ENCODE results near the gene CLIC3. TPM values are rescaled to one million over a fixed set of nuclear protein-coding genes. Genes with fewer than 3 reads are reported as not detected.

The CLIC3 gene
- total RNA-seq, 1 donor from 2014 or later: 154 TPM

DNA sequence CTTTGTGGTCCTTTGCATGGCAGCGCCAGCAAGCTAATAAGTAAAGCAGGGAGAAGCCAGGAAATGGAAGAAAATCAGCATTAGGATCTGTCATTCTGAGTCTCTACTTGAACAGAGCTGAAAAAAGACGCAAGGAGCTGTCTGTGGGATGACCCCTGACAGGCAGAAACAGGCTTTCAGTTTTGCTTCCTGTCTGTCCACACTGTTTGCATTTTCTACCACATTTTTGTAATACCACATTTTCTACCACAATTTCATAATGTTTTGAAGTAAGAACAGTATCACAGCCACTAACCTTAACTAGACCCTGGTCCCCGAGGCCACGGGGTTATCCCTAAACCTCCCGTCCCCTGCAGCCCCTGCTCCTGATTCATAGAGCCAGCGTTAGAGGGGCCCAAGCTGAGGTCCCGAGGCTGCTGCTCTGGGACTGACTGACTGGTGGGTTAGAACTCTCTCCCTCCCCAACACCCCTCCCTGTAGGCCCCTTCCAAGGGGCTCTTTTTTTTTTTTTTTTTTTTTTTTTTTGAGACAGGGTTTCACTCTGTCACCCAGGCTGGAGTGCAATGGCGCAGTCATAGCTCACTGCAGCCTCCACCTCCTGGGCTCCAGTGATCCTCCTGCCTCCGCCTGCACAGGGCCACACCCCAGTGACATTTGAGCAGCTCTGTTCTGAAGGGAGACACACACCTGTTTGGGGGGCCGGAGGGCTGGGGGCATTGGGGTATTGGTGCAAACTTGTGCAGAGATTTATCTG is 4.0 kb upstream of the CLIC3 start:
- no peak for ATAC-seq

DNA sequence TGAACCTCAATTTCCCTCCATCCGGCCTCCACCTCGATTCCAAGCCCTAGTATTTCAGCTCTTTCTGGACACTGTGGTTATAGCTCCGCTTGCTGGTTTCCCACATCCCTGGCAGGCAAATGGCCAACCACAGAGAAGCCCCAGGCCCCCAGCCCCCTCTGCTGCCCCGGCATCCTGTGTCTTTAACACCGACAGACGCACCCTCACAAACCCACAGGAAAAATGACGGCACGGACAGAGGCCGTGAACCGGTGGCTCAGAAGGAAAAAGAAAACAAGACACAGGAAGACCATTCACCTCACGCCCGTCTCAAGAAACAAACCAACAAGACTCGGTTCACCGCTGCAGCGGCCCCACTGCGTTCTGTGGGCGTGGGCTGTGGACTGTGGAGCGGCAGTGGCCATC is 1.5 kb upstream of the CLIC3 start:
- no peak for ATAC-seq

DNA sequence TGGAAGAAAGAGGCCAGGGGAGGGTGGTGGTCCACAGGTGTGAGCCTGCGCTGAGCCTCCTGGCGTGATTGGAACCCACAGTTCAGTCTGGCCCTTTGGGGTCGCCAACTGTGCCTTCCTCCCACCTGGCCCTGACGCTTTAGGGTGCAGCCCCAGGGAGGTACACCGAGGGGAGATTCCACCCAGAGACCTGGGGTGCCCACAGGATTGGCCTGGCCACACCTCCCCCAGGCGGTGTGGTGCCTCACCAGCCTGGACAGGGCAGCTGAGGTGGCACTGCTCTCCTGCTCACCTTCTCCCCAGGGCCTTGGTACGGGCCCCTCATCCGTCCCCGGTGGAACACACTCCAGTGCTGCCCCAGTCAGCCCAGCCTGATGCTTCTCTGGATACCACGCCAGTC is 1.0 kb upstream of the CLIC3 start:
- ATAC-seq: no peak

DNA sequence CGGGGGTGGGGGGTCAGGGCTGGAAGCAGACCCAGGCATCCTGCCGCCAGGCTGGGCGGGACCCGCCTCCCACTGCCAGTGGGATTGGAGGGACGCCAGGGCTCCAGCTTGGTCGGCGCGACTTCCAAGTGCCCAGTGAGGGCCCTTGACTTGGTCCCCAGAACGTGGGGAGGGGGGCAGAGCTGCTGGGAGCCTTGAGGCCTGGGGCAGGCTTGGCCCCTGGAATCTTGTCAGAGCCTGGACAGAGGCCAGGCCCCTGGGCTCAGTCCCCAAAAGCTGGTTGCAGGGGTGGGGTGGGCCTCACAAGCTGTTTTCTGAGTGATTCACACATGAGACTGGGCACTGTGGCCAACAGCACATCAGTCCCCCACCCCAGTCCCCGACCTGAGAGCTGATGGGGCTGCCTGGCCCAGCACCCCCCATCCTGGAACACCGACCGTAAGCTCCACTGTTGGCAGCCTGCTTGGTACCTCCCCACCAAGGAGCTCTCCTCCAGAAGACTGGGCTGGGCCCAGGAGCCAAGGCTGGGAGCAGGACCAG is 526 bp downstream of the CLIC3 start:
- no peak for ATAC-seq

DNA sequence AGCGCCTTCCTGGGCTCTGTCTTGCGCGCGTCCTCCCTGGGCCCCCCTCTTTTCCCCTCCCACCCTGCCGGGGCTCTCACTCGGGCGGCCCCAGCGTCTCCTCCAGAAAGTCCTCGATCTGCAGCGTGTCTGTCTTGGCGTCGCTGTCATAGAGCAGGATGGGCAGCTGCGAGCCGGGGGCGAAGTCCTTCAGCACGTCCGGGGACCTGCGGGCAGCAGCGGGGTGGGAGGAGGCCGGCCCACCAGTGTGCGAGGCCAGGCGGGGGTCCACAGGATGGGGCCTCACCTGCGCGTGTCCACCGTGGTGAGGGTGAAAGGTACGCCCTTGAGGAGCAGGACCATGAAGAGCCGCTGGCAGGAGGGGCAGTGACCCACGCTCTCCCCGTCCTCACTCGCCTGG is 1.0 kb downstream of the CLIC3 start:
- no peak for ATAC-seq

DNA sequence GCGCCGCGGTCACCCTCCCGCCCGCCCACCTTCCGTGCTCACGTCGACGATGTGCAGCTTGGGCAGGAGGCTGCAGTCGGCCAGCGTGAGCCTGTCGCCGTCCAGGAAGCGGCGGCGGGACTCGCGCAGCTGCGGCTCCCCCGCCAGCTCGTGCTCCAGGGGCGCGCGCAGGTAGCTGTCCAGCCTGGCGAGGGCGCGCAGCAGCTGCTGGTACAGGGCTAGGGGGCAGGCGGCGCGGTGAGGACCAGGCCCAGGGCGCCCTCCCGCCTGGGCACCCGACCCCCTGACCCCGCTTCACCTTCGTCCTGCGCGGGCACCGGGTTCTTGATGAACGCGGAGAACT is 1.5 kb downstream of the CLIC3 start:
- ATAC-seq: no peak

DNA sequence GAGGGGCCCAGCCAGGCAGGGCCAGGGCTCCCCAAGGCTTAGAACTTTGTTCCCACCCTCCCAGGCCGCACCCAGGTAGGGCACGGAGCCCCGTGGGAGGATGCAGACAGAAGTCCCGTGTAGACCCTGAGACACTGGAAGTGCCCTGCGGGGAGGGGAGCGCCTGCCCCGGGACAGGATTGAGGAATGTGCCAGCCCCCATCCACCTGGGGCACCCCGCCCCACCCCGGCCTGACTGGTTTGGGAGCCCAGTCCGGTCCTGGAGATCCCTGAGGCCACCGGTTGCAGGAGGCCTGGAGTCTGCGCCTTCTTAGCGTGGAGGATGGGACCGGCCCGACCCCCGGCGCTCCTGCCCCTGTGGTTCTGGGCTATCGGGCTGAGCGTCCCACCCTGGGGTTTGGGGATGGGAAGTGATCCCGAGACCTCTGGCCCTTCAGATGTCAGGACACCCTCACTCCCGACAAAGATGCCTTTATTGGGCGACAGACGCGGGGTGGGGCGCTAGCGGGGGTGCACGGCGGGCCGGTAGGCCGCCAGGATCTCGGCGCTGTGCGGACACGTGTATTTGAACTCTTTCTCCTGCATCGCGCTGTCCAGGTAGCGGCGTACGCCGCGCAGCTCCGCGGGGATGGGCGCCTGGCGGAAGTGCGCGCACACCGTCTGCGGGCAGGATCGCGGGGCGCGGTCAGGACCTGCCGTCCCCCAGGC is 2.0 kb downstream of the CLIC3 start:
- ATAC-seq: peak; percentile 14

DNA sequence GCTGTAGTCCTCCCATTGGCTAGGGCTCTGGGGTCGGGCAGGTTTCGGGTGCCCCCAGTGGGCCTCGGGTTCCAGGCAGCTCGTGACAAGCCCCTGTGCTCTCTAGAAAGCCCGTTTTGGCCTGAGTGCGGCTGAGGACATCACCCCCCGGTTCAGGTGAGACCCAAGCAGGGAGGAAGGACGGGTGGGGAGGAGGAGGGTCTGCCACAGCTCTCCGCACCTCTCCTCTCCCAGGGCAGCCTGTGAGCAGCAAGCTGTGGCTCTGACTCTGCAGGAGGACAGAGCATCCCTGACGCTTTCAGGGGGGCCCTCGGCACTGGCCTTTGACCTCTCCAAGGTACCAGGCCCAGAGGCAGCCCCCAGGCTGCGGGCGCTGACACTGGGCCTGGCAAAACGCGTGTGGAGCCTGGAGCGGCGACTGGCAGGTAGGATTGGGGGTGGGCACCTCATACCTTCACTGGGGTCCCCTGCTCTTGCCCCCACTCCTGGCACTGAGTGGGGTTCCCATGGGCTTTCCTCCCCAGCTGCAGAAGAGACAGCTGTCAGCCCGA is 3.5 kb downstream of the CLIC3 start:
- no peak for ATAC-seq

DNA sequence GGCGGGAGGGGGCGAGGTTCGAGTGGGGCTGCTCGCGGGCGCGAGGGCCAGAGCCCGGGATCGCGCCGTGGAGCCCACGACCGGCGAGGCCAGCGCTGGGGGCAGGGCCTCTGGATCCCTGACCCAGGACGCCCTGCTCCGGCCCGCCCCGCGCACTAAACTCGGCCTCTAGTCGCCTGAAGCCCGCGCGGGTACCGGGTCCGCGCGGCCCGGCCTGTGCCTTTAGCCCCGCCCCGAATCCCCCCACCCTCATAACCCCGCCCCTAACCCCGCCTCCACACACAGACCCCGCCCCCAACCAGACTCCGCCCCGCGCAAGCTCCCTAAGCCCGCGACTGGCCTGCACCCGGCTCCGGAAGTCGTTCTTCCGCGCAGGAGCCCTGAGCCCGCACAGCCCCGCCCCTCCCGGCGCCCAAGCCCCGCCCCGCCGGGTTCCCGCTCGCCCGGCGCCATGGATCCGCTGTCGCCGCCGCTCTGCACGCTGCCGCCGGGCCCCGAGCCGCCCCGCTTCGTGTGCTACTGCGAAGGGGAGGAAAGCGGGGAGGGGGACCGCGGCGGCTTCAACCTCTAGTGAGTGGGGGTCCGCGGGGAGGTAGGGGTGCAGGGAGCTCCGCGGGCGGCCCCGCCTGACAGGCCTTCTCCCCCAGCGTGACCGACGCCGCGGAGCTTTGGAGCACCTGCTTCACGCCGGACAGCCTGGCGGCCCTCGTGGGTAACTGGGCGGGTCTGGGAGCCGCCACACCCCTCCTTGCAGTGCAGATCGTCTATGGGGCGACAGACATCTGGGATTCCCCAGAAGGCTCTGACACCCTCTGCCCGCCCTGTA is 4.2 kb downstream of the CLIC3 start, which contains the start of gene PAXX:
Gene PAXX (plus strand): TSS at position 430 of the 826 bp plus-strand sequence. CDS start 22 bp downstream, at position 452.
- ATAC-seq: peak; percentile 77

DNA sequence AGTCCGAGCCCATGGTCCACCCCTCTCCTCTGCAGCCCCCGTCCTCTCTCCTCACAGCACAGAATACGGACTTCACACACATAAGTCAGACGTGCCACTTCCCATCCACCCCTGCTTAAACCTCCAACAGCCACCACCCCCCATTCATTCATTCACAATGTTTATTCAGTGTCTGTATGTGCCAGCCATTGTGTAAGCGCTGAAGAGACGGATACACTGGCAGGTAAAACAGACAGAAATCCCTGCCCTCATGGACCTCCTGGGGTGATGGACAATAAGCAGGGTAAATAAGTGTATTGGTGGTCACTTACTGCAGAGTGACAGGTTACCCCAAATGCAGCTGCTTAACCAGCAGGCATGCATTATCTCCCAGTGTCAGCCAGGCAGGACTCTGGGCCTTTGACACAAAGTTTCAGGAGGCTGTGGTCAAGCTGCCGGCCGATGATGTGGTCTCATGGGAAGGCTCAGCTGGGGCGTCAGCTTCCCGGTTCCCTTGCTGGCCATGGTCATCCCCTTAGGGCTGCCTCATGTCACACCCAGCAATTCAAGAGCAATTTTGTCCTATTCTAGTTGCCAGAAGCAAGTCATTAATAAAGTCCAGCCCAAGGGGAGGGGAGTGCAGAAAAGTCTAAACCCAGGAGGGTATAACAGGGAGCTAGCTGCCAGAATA is 6.0 kb downstream of the CLIC3 start:
- no peak for ATAC-seq

DNA sequence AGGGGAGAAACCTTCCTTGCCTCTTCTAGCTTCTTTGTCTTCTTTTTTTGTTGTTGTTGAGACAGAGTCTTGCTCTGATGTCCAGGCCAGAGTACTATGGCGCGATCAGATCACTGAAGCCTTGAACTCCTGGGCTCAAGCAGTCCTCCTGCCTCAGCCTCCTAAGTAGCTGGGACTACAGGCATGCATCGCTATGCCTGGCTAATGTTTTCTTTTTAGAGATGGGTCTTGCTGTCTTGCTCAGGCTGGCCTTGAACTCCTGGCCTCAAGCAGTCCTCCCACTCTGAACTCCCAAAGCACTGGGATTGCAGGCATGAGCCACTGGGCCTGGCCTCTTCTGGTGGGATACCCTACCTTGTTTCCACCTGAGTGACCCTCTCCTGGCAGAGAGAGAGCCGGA is 7.5 kb downstream of the CLIC3 start:
- ATAC-seq: no peak

DNA sequence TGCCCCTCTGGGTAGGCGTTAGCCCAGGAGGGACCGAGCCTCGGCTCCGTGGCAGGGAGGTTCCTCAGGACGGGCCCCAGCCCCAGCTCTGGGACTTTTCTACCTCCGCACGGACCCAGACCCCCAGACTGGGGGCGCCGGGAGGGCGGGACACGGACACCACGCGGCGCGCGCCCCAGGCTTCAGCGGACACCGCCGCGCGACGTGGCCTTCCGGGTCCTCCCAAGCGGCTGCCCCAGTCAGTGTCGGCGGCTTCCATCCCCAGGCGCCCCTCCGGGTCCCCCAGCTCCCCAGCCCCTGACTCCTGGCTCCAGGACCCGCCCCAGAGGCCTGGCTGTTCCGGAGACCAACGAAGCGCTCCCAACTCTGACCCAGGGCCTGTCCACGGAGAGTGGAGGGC is 10.5 kb downstream of the CLIC3 start:
- ATAC-seq: no peak

DNA sequence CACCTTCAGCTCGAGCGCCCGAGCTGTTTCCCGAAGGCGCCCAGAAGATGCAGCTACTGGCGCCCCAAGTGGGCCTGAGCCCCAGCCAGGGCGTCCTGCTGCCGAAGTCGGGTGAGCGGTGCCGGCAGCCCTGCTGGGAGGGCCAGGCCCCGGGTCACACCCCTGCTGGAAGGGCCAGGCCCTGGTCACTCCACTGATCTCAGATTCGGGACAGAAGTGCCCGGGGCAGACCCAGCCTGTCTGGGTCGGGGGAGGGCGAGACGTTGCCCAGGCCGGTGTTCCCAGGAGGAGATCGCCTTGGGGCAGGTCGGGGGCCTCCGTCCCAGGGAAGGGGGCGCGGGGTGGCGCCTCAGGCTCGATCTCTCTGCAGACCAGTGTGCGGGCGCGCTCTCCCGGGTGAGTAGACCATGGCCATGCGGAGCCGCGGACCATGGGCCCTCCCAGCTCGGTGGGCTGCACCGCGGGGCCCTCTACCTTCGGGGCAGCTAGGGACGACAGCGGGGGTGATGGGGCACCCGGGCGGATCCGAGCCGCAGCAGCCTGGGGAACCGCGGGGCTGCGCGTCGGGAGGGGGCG is 11.3 kb downstream of the CLIC3 start:
- no peak for ATAC-seq

DNA sequence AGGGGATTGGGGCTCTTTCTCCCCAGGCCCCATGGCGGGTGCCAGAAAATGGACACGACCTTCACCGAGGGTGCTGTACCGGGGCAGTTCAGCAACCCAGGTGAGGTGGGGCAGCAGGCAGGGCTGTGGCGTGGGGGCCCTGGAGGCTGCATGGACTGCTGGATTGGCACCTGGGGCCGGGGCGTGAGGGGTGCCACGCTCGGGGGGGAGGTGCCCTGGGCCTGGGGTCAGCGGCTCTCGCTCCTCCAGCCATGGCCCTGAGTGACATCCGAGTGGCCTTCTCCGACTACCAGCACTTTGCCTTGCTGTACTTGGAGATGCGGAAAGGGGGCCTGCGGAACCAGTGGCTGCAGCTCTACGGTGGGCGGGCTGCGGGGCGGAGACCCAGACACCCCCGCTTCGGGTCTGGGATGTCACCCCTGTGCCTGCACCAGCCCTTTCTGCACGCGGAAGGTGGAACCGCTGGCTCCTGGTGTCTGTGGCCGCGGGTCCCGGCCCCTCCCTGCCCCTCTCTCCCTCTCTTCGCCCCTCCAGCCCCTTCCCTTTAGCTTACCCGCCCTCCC is 11.8 kb downstream of the CLIC3 start:
- no peak for ATAC-seq

DNA sequence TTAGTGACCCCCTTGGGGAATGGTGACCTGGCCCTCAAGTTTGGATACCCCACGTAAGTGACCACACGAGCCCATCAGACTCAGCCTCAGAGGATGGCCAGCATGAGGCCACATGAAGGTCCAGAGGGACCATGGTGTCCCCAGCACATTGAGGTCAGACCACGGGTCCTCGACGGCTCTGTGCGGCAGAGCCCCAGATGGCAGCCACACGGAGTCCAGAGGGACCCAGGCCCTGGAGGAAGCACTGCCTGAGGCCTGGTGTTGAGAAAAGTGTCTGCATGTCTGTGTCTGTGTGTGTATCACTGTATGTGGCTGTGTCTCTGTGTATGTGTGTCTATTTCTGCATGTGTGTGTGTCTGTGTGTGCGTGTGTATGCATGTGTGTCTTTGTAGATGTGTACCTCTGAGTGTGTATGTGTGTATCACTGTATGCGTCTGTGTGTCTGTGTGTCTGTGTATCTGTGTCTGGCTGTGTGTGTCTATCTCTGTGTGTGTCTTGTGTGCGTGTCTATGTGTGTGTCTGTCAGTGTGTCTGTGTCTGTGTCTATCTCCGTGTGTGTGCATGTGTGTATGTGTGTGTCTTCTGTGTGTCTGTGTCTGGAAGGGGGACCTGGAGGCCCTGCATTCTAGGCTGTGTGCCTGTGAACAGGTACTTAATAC is 12.6 kb downstream of the CLIC3 start:
- ATAC-seq: no peak

DNA sequence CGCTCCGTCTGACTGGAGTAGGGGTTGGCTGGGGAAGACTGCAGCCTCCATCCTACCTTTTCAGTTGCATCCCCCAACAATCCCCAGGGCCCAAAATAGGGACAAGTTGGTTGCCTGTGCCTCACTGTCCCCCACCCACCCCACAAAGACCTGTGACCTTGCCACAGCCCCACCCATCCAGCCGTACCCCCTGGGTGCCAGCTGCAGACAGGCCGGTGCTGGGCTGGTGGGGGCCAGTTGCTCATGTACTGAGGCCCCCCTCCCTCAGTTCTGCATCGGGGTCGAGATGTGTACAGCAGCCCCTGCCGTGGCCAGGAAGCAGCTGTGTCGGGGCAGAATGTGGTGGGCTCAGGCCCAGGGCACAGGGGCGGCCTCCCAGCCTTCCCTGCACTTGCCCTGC is 13.2 kb downstream of the CLIC3 start:
- ATAC-seq: no peak

DNA sequence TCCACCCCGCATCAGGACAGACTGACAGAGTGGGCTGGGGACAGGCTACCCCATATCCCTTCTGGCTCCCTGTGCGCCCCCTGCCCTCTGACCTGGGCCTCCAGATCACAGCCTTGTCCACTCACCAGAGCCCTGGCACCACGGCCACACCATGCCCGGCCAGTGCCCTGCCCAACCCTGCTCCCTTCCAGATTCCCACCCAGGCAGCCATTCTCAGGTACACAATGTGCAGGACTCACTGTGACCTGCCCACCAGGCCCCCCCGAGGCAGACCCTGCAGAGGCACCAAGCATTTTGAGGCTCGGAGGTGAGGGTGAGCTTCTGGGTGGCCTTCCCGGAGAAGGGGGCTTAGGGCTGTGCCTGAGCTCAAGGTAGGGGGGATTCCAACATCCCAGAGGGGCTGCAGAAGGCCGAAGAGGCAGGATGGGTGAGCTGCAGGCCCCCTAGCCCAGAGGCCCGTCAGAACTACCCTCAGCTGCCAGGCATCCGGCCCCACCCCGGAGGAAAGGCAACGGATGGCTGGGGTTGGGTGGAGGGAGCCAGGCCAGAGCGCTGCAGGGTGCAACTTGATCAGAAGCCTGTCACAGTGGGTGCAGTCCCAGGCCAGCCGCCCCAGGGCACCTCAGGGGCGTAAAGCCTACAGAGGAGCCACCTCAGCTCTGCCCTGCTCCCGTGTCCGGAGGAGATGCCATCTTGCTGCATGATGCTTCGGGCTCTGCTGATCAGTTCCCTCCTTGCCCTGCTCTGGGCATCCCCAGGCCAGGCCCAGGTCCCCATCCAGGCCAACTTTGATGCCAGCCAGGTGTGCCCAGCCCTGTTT is 13.9 kb downstream of the CLIC3 start, which contains the start of gene LCNL1:
Gene LCNL1 (plus strand): TSS at position 762 of the 820 bp plus-strand sequence. CDS start 594 bp downstream, outside the sequence.
- ATAC-seq: no peak

DNA sequence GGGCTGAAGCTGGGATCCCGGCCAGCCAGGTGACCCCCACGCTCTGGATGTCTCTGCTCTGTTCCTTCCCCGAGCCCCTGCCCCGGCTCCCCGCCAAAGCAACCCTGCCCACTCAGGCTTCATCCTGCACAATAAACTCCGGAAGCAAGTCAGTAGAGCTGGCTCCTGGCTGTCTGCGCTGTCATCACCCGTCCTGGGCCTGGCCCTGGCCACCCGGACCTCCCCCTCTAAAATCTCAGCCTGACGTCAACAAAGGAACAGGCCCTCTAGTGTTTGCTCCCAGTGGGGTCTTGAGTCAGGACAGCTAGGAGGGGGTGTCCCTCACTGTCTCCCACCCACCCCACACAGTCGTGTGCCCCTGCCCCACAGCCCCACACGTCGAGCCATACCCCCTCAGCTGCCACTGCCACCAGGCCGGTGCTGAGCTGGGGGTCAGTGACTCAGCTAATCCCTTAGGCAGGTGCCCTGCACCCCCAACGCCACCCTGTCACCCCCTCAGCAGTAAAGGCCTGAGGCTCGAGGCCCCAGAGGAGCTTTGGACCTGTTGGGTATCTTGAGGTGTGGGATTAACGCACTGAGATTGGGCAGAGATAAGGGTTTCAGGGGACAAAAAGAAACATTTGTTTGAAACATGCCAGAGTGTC is 14.7 kb downstream of the CLIC3 start:
- no peak for ATAC-seq
